ENCODE data around the gene HHAT.
"Not testable (repeated sequence)": the region's sequence is repeated elsewhere in the genome, so short reads cannot be mapped to it uniquely, and the experiment has no call there.

The HHAT gene

GRCh38 chr1:210418863-210419650 lies 90.4 kb downstream of the HHAT start:
- no peak overlapping the region for H3K27ac ChIP-seq

GRCh38 chr1:210426696-210427095 lies 98.0 kb downstream of the HHAT start:
- not testable (repeated sequence) for H3K27ac ChIP-seq

More at GRCh38 chr1:210418863-210419650, 90.4 kb downstream of the HHAT start:
- TF ChIP-seq ZFX (IDR thresholded peaks at IDR 0.05) = no peak
- no peak for TF ChIP-seq CTCF (conservative IDR thresholded peaks at IDR 0.05)

- H3K27ac ChIP-seq = no peak overlapping the region
- TF ChIP-seq CTCF (conservative IDR thresholded peaks at IDR 0.05) = no peak
- no peak for TF ChIP-seq ZFX (IDR thresholded peaks at IDR 0.05)
Measured at GRCh38 chr1:210428696-210429095, 100.0 kb downstream of the HHAT start.

- TF ChIP-seq CTCF (conservative IDR thresholded peaks at IDR 0.05) (no peak), ZFX (IDR thresholded peaks at IDR 0.05) (no peak)
- H3K27ac ChIP-seq = no peak overlapping the region
Measured at GRCh38 chr1:210434223-210434622, 105.5 kb downstream of the HHAT start.

GRCh38 chr1:210437111-210437510 lies 108.4 kb downstream of the HHAT start:
- H3K27ac ChIP-seq = no peak overlapping the region

GRCh38 chr1:210437781-210438180 lies 109.1 kb downstream of the HHAT start:
- no peak overlapping the region for H3K27ac ChIP-seq
- TF ChIP-seq CTCF (conservative IDR thresholded peaks at IDR 0.05) (no peak), ZFX (IDR thresholded peaks at IDR 0.05) (no peak)

More at GRCh38 chr1:210437111-210437510, 108.4 kb downstream of the HHAT start:
- no peak for TF ChIP-seq CTCF (conservative IDR thresholded peaks at IDR 0.05)
- no peak for TF ChIP-seq ZFX (IDR thresholded peaks at IDR 0.05)

GRCh38 chr1:210438928-210439841 lies 110.5 kb downstream of the HHAT start:
- H3K27ac ChIP-seq = no peak overlapping the region
- TF ChIP-seq ZFX (IDR thresholded peaks at IDR 0.05) (no peak), CTCF (conservative IDR thresholded peaks at IDR 0.05) (no peak)
